ENCODE results near the gene PNN.
A peak's percentile ranks its signal among the peaks of the same experiment; 100 is the strongest.
"Not testable (repeated sequence)": the region's sequence is repeated elsewhere in the genome, so short reads cannot be mapped to it uniquely, and the experiment has no call there.

The PNN gene

DNA sequence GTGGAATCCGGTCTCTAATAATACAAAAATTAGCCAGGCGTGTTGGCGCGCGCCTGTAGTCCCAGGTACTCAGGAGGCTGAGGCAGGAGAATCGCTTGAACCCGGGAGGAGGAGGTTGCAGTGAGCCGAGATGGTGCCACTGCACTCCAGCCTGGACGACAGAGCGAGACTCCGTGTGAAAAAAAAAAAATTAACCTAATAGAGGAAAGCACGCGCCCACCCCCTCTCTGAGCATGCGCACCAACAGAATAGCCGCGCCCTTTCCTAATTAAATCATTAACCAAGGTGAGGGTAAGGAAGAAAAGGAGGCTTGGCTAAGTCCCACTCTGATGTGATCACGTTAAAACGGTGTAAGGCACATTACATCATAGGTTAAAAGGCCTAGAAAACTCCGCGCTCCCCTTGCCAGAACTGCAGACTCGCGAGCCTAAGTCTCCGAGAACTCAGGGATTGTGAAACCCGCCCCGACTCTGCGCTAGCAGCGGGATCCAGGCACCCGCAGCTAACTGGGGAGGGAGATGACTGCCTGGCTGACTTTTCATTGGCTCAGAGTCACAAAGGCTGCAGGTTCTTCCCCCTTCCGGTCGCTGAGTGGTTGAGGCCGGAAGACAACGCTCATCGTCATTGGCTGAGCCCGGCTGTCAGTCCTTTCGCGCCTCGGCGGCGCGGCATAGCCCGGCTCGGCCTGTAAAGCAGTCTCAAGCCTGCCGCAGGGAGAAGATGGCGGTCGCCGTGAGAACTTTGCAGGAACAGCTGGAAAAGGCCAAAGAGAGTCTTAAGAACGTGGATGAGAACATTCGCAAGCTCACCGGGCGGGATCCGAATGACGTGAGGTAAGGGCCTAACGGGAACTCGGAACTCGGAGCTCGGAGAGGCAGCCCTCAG lies at the start of gene PNN:
TSS of gene PNN (plus strand) at position 695 of the 885 bp plus-strand sequence. CDS start at position 721, 26 bp downstream.
- peak; percentile 99 for DNase-seq

DNA sequence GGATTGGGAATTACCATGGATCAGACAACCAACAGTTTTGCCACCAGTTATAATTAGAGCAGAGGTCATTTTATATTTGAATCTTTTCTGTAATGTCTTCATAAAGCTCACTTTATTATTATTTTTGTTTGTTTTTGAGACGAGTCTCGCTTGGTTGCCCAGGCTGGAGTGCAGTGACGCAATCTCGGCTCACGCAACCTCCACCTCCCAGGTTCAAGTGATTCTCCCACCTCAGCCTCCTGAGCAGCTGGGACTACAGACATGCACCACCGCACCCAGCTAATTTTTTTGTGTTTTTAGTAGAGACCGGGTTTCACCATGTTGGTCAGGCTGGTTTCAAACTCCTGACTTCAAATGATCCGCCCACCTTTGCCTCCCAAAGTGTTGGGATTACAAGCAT lies 37.2 kb upstream of the PNN start:
- not testable (repeated sequence) for DNase-seq

DNA sequence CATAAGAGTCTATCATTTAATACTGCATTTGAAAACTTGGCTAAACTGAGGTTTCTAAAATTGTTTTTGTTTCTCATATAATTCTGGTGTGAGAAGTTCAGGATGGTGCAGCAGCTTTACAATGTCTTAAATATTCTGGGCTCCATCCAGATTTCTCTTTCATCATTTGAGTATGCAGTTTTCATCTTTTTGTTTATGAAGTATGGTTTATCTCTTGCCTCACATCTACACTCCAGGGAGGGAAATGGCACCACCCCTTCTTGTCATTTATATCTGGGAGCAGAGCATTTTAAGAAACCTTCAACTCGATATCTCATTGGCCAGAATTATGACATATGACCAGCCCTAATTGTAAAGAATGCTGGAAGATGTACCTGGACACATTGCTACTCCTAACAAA lies 36.6 kb upstream of the PNN start:
- no peak for DNase-seq

DNA sequence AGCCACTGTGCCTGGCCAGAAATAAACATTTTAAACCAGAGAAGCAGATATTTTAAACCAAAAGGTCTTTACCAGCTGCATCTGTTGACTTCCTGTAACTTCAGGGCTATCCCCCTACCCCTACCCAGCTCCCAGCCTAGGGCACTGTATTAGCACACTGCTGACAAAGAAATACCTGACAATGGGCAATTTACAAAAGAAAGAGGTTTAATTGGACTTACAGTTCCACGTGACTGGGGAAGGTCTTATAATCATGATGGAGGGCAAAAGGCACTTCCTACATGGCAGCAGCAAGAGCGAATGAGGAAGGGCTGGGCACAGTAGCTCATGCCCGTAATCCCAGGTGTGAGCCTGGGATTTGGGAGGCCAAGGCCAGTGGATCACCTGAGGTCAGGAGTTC lies 34.9 kb upstream of the PNN start:
- no peak for DNase-seq

DNA sequence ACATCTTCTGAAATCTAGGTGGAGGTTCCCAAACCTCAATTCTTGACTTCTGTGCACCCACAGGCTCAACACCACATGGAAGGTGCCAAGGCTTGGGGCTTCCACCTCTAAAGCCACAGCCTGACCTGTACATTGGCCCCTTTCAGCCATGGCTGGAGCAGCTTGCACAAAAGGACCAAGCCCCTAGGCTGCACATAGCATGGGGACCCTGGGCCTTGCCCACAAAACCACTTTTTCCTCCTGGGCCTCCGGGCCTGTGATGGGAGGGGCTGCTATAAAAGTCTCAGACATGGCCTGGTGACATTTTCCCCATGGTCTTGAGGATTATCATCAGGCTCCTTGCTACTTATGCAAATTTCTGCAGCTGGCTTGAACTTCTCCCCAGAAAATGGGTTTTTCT lies 33.4 kb upstream of the PNN start:
- DNase-seq = not testable (repeated sequence)

DNA sequence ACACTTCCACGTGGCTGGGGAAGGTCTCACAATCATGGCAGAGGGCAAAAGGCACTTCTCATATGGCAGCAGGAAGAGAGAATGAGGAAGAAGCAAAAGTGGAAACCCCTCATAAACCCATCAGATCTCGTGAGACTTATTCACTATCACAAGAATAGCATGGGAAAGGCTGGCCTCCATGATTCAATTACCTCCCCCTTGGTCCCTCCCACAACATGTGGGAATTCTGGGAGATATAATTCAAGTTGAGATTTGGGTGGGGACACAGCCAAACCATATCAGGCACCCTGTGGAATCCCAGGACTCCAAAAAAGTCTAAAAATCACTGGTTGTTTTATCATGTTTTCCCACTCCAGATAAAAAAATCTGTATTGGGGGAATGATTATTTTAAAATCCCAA lies 31.8 kb upstream of the PNN start:
- not testable (repeated sequence) for DNase-seq

DNA sequence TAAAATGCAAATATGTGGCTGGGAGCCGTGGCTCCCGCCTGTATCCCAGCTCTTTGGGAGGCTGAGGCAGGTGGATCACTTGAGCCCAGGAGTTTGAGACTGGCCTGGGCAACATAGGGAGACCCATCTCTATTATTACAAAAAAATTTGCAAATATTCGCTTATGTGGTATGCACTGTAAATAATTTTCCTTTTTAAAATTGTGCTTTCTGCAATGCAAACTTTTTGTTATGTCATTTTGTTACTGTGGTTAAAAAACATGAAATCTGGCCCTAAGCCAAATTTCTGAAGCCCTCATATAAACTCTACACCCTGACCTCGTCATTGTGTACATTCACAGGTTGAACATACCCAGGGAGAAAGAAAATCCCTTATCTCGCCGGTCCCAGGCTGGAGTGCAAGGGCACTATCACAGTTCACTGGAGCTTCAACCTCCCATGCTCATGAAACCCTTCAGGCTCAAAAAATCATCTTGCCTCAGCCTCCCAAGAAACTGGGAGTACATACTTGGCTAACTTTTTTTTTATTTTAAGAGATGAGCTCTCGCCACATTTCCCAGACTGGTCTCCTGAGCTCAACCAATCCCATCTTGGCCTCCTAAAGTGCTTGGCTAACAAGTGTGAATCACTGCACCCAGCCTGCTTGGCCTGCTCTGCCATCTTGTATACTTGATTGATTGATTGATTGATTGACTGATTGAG lies 29.6 kb upstream of the PNN start:
- DNase-seq = no peak

DNA sequence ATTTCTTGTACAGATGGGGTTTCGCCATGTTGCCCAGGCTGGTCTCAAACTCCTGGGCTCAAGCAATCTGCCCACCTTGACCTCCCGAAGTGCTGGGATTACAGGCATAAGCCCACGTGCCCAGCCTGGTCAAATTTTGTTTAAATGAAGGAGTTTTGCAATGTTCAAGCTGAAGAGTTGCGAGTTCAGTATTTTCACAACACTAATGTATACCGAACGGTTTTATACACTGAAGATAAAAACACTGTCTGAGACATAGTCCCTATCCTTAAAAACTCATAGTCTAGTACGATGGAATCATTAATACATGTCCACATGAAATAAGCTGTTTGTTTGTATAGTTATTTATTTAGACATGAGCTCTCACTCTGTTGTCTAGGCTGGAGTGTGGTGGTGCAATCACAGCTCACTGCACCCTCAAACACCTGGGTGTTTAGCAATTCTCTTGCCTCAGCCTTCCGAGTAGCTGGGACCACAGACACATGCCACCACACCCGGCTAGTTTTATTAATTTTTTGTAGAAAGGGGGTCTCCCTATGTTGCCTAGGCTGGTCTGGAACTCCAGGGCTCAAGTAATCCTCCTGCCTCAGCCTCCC lies 20.4 kb upstream of the PNN start:
- no peak for DNase-seq

DNA sequence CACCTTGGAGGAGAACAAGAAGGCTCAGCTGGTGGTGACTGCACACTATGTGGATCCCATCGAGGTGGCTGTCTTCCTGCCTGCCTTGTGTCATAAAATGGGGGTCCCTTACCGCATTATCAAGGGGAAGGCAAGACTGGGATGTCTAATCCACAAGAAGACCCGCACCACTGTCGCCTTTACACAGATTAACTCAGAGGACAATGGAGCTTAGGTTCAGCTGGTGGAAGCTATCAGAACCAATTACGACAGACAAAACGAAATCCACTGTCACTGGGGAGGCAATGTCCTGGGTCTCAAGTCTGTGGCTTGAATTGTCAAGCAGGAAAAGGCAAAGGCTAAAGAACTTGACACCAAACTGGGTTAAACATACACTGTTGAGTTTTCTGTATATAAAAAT lies 17.6 kb upstream of the PNN start:
- no peak for DNase-seq

DNA sequence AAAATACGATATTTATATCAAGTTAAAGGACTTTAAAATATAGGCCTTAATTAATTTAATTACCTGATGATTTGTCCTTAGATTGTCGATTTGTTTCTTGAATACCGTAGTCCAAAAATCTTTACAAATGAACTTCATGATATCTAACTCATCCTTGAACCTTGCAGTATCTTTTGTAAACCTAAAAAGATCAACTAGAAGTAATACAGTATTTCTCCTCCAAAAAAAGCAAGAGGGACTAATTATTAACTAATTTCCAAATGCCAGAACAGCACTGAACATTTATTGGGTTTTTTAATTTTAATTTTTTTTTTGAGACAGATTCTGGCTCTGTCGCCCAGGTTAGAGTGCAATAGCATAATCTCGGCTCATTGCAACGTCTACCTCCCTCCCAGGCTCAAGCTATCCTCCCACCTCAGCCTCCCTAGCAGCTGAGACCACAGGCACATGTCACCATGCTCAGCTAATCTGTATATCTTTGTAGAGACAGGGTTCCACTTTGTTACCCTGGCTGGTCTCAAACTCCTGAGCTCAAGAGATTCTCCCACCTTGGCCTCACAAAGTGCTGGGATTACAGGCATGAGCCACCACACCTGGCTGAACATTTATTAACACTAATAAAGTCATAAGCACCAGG lies 16.7 kb upstream of the PNN start:
- DNase-seq = no peak

DNA sequence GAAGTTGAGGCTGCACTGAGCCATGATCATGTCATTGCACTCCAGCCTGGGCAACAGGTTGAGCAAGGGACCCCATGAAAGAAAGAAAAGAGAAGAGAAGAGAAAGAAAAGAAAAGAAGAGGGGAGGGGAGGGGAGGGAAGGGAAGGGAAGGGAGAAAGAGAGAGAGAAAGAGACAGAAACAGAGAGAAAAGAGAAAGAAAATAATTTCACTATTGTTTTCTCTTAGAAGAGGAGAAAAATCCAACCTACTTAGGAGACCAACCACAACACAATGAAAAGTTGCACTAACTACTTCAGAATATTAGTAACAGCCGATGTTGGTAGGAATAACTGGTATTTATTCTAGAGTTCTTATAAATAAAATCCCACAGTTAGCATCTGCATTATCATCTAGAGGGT lies 14.6 kb upstream of the PNN start:
- DNase-seq = no peak

DNA sequence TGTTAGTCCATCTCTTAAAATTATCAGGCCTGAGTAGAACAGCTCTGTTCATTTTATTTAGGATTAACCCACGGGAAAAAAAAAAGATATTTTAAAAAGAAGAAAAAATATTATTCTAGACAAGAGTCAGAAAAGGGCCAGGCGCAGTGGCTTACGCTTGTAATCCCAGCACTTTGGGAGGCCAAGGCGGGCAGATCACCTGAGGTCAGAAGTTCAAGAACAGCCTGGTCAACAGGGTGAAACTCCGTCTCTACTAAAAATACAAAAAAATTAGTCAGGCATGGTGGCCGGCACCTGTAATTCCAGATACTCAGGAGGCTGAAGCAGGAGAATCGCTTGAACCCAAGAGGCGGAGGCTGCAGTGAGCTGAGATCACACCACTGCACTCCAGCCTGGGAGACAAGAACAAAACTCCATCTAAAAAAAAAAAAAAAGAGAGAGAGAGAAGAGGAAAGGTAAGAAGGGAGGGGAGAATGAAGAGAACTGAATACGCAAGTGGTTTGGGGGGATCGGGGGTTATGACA lies 7.2 kb upstream of the PNN start:
- not testable (repeated sequence) for DNase-seq

DNA sequence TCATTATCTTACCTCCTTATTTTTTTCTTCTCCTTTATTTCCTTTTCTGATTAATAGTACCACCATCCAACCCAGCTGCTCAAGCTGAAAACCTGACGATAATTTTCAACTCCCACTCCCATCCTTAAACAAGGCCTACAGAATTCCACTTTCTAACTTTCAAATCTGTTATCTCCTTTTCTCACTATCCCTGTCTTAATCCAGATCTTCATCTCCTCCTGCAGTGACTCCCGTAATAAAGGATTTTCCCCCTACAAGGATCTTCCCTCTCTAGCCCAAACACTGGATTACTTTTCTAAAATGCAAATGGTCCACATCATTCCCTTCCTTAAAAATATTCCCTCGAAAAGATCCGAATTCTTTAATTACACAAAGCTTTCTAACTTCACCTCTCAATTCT lies 6.5 kb upstream of the PNN start:
- DNase-seq = no peak

DNA sequence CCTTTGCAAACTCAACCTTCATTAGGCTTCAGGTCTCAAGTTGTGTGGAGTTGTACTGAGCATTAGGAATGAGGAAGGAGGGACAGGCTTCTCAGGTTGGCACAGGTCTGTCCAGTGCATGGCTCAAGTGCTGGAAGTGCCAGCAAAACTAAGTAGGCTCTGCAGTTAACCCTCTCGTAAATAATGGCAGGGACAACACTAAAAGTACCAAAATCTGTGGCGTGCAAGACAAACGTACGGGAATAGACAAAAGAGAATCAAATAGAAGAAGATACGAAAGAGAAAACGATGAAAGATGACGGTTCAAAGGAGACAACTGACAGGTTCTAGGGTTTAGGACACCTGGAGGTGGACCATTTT lies 5.5 kb upstream of the PNN start:
- DNase-seq = no peak

DNA sequence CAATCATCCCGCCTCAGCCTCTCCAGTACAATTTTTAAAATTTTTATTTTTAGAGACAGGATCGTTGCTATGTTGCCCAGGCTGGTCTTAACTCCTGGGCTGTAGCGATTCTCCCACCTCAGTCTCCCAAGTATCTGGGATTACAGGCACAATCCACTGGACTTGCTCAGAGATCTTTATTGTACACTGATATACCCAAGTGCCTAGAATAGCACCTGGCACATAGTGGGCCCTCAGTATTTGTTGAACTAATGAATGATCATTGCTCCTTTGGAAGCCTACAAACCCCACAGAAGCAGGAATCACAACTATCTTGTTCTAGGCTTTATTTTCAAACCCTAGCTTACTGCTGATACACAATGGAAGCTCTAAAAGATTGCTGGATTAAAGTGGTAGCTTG lies 1.9 kb upstream of the PNN start:
- no peak for DNase-seq

DNA sequence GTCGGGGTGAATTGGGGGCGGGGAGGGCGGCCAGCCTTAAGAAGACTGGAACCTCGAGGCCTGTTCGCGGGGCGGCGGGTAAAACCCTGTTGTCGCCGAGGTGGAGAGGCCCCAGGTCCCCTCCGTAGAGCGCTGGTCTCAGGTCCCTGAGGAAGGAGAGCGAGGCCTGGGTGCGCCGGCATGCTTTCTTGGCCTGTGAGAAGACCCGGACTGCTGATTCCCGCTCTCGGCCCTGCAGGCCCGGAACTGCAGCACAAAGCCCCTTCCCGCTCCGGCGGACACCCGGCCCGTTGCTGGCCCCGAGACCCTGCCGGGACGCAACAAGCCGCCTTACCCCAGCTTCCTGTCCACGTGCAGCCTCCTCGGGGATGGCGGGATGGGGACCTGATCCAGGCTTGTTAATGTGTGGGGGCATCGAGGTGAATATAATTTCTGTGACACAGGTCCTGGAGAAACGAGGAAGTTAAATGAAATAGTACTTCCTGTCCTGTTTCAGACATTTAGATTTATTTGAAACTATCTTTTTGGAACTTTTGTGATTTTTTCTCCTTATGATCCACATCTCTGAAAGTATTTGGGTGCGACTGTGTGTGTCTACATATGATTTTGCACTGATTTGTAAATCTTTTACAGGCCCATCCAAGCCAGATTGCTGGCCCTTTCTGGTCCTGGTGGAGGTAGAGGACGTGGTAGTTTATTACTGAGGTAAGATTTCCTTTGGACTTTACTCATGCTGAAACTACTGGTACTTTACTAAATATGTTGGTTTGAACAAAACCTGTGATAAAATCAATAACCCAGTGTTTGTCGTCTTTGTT lies 600 bp downstream of the PNN start:
- DNase-seq = peak; percentile 27

DNA sequence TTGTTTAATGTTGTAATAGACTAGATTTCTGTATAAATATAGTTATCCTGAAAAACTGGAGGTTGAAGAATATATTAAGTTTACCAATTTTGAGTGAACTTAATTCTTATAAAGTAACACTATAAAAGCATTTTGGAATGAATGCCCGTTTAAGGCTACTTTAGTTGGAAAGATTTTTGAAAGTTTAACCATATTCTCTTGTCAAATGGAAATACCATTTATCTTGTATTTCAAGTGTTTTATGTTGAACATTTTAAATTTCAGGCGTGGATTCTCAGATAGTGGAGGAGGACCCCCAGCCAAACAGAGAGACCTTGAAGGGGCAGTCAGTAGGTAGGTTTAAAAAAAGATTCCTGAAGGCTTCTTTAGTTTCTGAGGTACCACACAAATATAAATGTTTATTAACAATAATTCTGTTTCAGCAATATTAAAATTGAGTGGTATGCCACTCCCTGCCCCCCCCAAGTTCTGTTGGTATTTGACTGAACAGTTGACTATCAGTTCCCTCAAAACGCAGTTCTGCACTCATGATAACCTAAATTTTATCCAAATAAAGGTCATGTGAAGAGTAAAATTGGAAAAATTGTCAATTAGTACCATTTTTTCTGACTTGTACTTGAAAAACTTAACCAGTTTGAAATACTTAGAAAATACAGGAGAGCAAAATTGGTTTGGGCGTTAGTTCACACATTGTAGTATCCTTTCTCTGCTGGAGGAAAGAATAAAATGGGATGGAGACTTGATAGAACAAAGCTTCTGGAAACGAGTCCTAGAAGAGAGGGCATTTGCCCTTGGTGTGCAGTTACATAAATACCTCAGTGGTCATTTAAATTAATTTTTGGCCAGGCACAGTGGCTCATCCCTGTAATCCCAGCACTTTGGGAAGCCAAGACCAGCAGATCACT lies 1.5 kb downstream of the PNN start:
- DNase-seq = no peak

DNA sequence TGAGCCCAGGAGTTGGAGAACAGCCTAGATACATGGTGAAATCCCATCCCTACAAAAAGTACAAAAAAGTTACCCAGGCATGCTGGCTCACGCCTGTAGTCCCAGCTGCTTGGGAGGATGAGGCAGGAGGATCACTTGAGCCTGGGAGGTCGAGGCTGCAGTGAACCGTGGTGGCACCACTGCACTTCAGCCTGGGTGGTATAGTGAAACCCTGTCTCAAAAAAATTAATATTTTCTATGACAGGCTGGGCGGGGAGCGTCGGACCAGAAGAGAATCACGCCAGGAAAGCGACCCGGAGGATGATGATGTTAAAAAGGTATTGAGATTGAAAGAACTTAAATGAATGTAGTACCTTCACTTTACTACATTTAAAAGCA lies 2.1 kb downstream of the PNN start:
- DNase-seq = no peak

DNA sequence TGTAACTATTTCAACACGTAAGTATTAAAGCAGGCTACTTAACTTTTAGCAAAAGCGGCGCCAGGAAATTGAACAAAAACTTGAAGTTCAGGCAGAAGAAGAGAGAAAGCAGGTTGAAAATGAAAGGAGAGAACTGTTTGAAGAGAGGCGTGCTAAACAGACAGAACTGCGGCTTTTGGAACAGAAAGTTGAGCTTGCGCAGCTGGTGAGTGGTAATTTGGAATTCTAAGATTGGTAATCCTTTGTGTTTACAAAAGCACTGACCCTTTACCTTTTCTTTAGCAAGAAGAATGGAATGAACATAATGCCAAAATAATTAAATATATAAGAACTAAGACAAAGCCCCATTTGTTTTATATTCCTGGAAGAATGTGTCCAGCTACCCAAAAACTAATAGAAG lies 4.0 kb downstream of the PNN start:
- no peak for DNase-seq

DNA sequence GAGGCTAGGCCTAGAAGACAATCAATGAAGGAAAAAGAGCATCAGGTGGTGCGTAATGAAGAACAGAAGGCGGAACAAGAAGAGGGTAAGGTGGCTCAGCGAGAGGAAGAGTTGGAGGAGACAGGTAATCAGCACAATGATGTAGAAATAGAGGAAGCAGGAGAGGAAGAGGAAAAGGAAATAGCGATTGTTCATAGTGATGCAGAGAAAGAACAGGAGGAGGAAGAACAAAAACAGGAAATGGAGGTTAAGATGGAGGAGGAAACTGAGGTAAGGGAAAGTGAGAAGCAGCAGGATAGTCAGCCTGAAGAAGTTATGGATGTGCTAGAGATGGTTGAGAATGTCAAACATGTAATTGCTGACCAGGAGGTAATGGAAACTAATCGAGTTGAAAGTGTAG lies 5.5 kb downstream of the PNN start:
- no peak for DNase-seq

DNA sequence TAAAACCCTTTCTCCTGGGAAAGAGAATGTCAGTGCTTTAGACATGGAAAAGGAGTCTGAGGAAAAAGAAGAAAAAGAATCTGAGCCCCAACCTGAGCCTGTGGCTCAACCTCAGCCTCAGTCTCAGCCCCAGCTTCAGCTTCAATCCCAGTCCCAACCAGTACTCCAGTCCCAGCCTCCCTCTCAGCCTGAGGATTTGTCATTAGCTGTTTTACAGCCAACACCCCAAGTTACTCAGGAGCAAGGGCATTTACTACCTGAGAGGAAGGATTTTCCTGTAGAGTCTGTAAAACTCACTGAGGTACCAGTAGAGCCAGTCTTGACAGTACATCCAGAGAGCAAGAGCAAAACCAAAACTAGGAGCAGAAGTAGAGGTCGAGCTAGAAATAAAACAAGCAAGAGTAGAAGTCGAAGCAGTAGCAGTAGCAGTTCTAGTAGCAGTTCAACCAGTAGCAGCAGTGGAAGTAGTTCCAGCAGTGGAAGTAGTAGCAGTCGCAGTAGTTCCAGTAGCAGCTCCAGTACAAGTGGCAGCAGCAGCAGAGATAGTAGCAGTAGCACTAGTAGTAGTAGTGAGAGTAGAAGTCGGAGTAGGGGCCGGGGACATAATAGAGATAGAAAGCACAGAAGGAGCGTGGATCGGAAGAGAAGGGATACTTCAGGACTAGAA lies 6.1 kb downstream of the PNN start:
- no peak for DNase-seq
